K562 (cell line): ENCODE results near the gene TMEM87A. TPM values are rescaled to one million over a fixed set of nuclear protein-coding genes. Genes with fewer than 3 reads are reported as not detected.

Experiments used
- ATAC-seq: fragments of 200-7000 bp; cut with Tn5 transposase; 3 replicates; pipeline ENCODE4 v1.9.1; 2020; ENCODE audit warnings: moderate library complexity
- BruUV-seq: library from RNA; stranded (reverse); fragments of 400-500 nt; replicated peaks from 2 replicates; lab custom pipeline; 2021; lab: Mats Ljungman, UMichigan
- CTCF ChIA-PET: fragments of 300-600 bp; formaldehyde crosslinking; extraction: SDS; loops from one replicate; lab custom pipeline; 2021; ENCODE audit warnings: low intra/inter-chr PET ratio; lab: Yijun Ruan, JAX
- POLR2A ChIA-PET: fragments of 300-600, 350-650 bp; sonication (Branson Sonifier 250); formaldehyde crosslinking; extraction: SDS; loops from one replicate; lab custom pipeline; 2021; ENCODE audit warnings: antibody characterized with exemption, inconsistent platforms; lab: Yijun Ruan, JAX
- DNase-seq, 4 experiments: peaks; one replicate each; pipeline versions ENCODE4 v3.0.0 to v3.0.0-alpha.2; 2011 to 2018; ENCODE audit warnings: low spot score in 3 of 4, mixed read lengths in 3 of 4; ENCODE audit errors: extremely low read depth in 1 of 4
- FAIRE-seq: peaks from 2 replicates; lab custom pipeline; 2011; peaks lifted over from hg19 to GRCh38; lab: Jason Lieb, UNC
- H2AFZ ChIP-seq: 2 replicates; pipeline ENCODE4 v1.6.0; 2011; ENCODE audit warnings: low read depth, low read length, control low read depth, inconsistent platforms
- H3K27ac ChIP-seq: fragments of 200-600 bp; 3 replicates; pipeline ENCODE4 v1.8.0; 2011; ENCODE audit warnings: low read depth, mild to moderate bottlenecking, control low read depth, inconsistent platforms, low read length, moderate library complexity, mixed read lengths; ENCODE audit errors: extremely low read depth
- H3K27me3 ChIP-seq, 2 experiments: fragments of 300-600 bp in 1 of 2; 2 replicates in 1 of 2; 3 replicates in 1 of 2; pipeline versions ENCODE4 v1.6.0 to v1.8.0; 2011; ENCODE audit warnings: inconsistent platforms in 2 of 2, low read length in 2 of 2, mild to moderate bottlenecking in 1 of 2, mixed read lengths in 1 of 2, moderate library complexity in 1 of 2; ENCODE audit not compliant: control insufficient read depth in 2 of 2, insufficient read depth in 2 of 2
- H3K36me3 ChIP-seq: fragments of 300-600 bp; 3 replicates; pipeline ENCODE4 v1.8.0; 2011; ENCODE audit warnings: mild to moderate bottlenecking, low read length, inconsistent platforms; ENCODE audit not compliant: control insufficient read depth, insufficient read depth
- H3K4me1 ChIP-seq, 2 experiments: fragments of 200-600 bp in 1 of 2; replicated peaks in 1 of 2; 2 replicates in 1 of 2; 3 replicates in 1 of 2; pipeline versions ENCODE4 v1.5.1 to v1.8.0; 2011; ENCODE audit warnings: inconsistent platforms in 2 of 2, low read length in 2 of 2, mild to moderate bottlenecking in 1 of 2, mixed read lengths in 1 of 2, moderate library complexity in 1 of 2; ENCODE audit not compliant: control insufficient read depth in 2 of 2, insufficient read depth in 2 of 2
- H3K4me2 ChIP-seq: 2 replicates; pipeline ENCODE4 v1.6.1; 2011; ENCODE audit warnings: low read length, control low read depth, inconsistent platforms, mixed read lengths; ENCODE audit not compliant: insufficient read depth
- H3K4me3 ChIP-seq: fragments of 200-600 bp; sonication (generic), shearing (Covaris generic); 2 replicates; pipeline ENCODE4 v1.5.1; 2016; ENCODE audit warnings: control low read depth, inconsistent platforms
- H3K79me2 ChIP-seq: fragments of 200-600 bp; 3 replicates; pipeline ENCODE4 v1.8.0; 2011; ENCODE audit warnings: low read length, inconsistent platforms; ENCODE audit not compliant: control insufficient read depth, insufficient read depth
- H3K9ac ChIP-seq, 2 experiments: 2 replicates each; pipeline versions ENCODE4 v1.6.0 to v1.6.1; 2011; ENCODE audit warnings: low read depth in 2 of 2, low read length in 2 of 2, control low read depth in 1 of 2, inconsistent platforms in 1 of 2, mild to moderate bottlenecking in 1 of 2, mixed read lengths in 1 of 2; ENCODE audit not compliant: insufficient read depth in 1 of 2
- H3K9me1 ChIP-seq: one replicate; pipeline ENCODE4 v1.6.0; 2011; ENCODE audit warnings: inconsistent platforms, mild to moderate bottlenecking, low read length, moderate library complexity; ENCODE audit not compliant: control insufficient read depth, insufficient read depth
- H3K9me3 ChIP-seq: replicated peaks from 2 replicates; pipeline ENCODE4 v1.5.1; 2011; ENCODE audit warnings: low read depth, low read length, inconsistent platforms; ENCODE audit not compliant: control insufficient read depth, insufficient read depth
- H4K20me1 ChIP-seq: replicated peaks from 2 replicates; pipeline ENCODE4 v1.6.1; 2011; ENCODE audit warnings: low read length, inconsistent platforms, mixed read lengths; ENCODE audit not compliant: control insufficient read depth, insufficient read depth
- BCOR ChIP-seq: fragments of 450-650 bp; IDR thresholded peaks from 2 replicates; pipeline ENCODE4 v1.6.1; 2016
- E2F3 ChIP-seq: fragments of 250-450 bp; sonication (Bioruptor Pico); IDR thresholded peaks from 2 replicates; pipeline ENCODE4 v1.4.0; 2020; ENCODE audit warnings: mild to moderate bottlenecking
- E2F6 ChIP-seq, 2 experiments: IDR thresholded peaks; 2 replicates each; pipeline ENCODE4 v1.6.1; 2011; ENCODE audit warnings: borderline replicate concordance in 1 of 2, control low read depth in 1 of 2, low read depth in 1 of 2, low read length in 1 of 2, mild to moderate bottlenecking in 1 of 2, mixed read lengths in 1 of 2, moderate library complexity in 1 of 2; ENCODE audit not compliant: insufficient read depth in 1 of 2, insufficient read length in 1 of 2, poor library complexity in 1 of 2, severe bottlenecking in 1 of 2; ENCODE audit errors: extremely low read depth in 1 of 2
- EP300 ChIP-seq: IDR thresholded peaks from 2 replicates; pipeline ENCODE4 v1.6.1; 2012; ENCODE audit warnings: low read length, improper control_type of control experiment
- ETV1 ChIP-seq: fragments of 450-650 bp; conservative IDR thresholded peaks from 2 replicates; pipeline ENCODE4 v1.6.1; 2016; ENCODE audit warnings: missing genetic modification characterization, control low read depth, low read depth, missing compliant biosample characterization
- GABPA ChIP-seq: fragments of 200-800 bp; sonication (Bioruptor generic); conservative IDR thresholded peaks from 2 replicates; pipeline ENCODE4 v1.6.1; 2016; ENCODE audit warnings: low read depth, missing genetic modification characterization, missing compliant biosample characterization
- HMG20A ChIP-seq: fragments of 450-650 bp; formaldehyde crosslinking; conservative IDR thresholded peaks from 2 replicates; pipeline ENCODE4 v1.4.0; 2020; ENCODE audit warnings: mild to moderate bottlenecking, mixed read lengths
- HNRNPLL ChIP-seq: fragments of 200-400 bp; formaldehyde crosslinking; IDR thresholded peaks from 2 replicates; pipeline ENCODE4 v1.6.1; 2017; ENCODE audit warnings: low read length, low read depth, mild to moderate bottlenecking; ENCODE audit not compliant: poor library complexity, severe bottlenecking
- NBN ChIP-seq: fragments of 450-650 bp; IDR thresholded peaks from 2 replicates; pipeline ENCODE4 v1.6.1; 2016; ENCODE audit warnings: low read depth, mild to moderate bottlenecking
- PHB ChIP-seq: fragments of 250-450 bp; sonication (Bioruptor Pico); IDR thresholded peaks from 2 replicates; pipeline ENCODE4 v1.5.0; 2021
- PHTF2 ChIP-seq: fragments of 250-450 bp; sonication (Bioruptor Pico); IDR thresholded peaks from 2 replicates; pipeline ENCODE4 v1.5.0; 2021; ENCODE audit warnings: mild to moderate bottlenecking
- SIN3A ChIP-seq, 2 experiments: fragments of 150-350 bp in 1 of 2; IDR thresholded peaks; 2 replicates each; pipeline ENCODE4 v1.6.1; 2011 to 2016; ENCODE audit warnings: borderline replicate concordance in 2 of 2, low read depth in 2 of 2, low read length in 2 of 2, mild to moderate bottlenecking in 2 of 2, moderate library complexity in 2 of 2; ENCODE audit not compliant: control insufficient read depth in 1 of 2
- TAF1 ChIP-seq: IDR thresholded peaks from 2 replicates; pipeline ENCODE4 v1.6.1; 2011; ENCODE audit warnings: mild to moderate bottlenecking, low read length, moderate library complexity; ENCODE audit not compliant: insufficient read depth, control insufficient read depth, severe bottlenecking; ENCODE audit errors: extremely low read depth
- TBL1XR1 ChIP-seq, 2 experiments: IDR thresholded peaks; 2 replicates each; pipeline ENCODE4 v1.6.1; 2012; ENCODE audit warnings: improper control_type of control experiment in 2 of 2, low read length in 2 of 2, mild to moderate bottlenecking in 1 of 2
- ZNF124 ChIP-seq: sonication (generic); formaldehyde crosslinking; IDR thresholded peaks from 2 replicates; pipeline ENCODE4 v1.8.1; 2022; ENCODE audit warnings: missing genetic modification reagents
- ZNF174 ChIP-seq: fragments of 250-450 bp; sonication (Bioruptor Pico); IDR thresholded peaks from 2 replicates; pipeline ENCODE4 v1.4.0; 2020; ENCODE audit warnings: mild to moderate bottlenecking
- ZNF77 ChIP-seq: fragments of 250-450 bp; sonication (Bioruptor Pico); IDR thresholded peaks from 2 replicates; pipeline ENCODE4 v1.5.0; 2020
- WGBS: fragments of 100-300 bp; shearing (Covaris generic); methylation state at CpG from one replicate; pipeline ENCODE4 v1.1.6; 2016; ENCODE audit warnings: low coverage, mixed read lengths; ENCODE audit not compliant: insufficient coverage; ENCODE audit errors: missing lambda C conversion rate; 5-methylcytosine and 5-hydroxymethylcytosine counted together
- in situ Hi-C: fragments of 300-500 bp; cut with MboI; formaldehyde crosslinking; loops from 4 replicates; pipeline ENCODE4 v1.15.0; 2018; ENCODE audit warnings: inconsistent platforms, mixed read lengths
- intact Hi-C: fragments of 100-400 bp; cut with micrococcal nuclease; formaldehyde crosslinking; loops from 2 replicates; pipeline ENCODE4 v1.14.2; 2022
- polyA plus RNA-seq, 8 experiments: library from polyadenylated mRNA; depleted of rRNA in 4 of 8; stranded (reverse) in 5 of 8; unstranded in 3 of 8; fragments of >200 nt; fragmentation: Nextera tagmentation in 2 of 8; fragmentation: Illumina TruSeq in 1 of 8; extraction: Ambion mirVana in 2 of 8; extraction: Trizol in 1 of 8; gene quantifications; 2 replicates each; pipeline versions ENCODE4 v1.2.1 to v1.2.3, GENCODE V29; 2011 to 2014; ENCODE audit warnings: inconsistent platforms in 1 of 8, missing spikeins in 1 of 8
- total RNA-seq, 7 experiments: library from RNA; depleted of rRNA in 6 of 7; stranded (reverse); fragments of >200 nt in 6 of 7; fragmentation: Illumina TruSeq in 2 of 7; extraction: Trizol in 2 of 7; gene quantifications; 2 replicates each; pipeline versions ENCODE4 v1.2.1 to v1.2.3, GENCODE V29; 2011 to 2021; ENCODE audit warnings: low replicate concordance in 1 of 7

The TMEM87A gene
- total and polyA plus RNA-seq, 9 of the 15 experiments (the other 6 are each of a cell fraction or from before 2014, with no cell fraction given): 16.6 to 43.3 (median 29.6) TPM

GRCh38 chr15:42191610-42192346 lies 81.5 kb downstream of the TMEM87A start:
- TF ChIP-seq HNRNPLL (no peak), E2F3 (CRISPR knock-in tag) (no peak), PHB (CRISPR knock-in tag) (no peak), E2F6 (IDR thresholded peaks at IDR 0.05; ENCODE audit: borderline replicate concordance in 1 of 2, extremely low read depth in 1 of 2, insufficient read depth in 1 of 2, insufficient read length in 1 of 2, low read depth in 1 of 2, low read length in 1 of 2, poor library complexity in 1 of 2, severe bottlenecking in 1 of 2) (no peak), TBL1XR1 (IDR thresholded peaks at IDR 0.05; ENCODE audit: low read length in 2 of 2) (no peak), ZNF77 (no peak), EP300 (no peak), ETV1 (tag) (no peak), NBN (no peak), HMG20A (CRISPR knock-in tag) (no peak), ZNF124 (no peak), PHTF2 (no peak), ZNF174 (CRISPR knock-in tag) (no peak), GABPA (tag) (no peak), TAF1 (no peak), BCOR (no peak), SIN3A (IDR thresholded peaks at IDR 0.05; ENCODE audit: borderline replicate concordance in 2 of 2, control insufficient read depth in 1 of 2, low read depth in 2 of 2, low read length in 2 of 2) (no peak)
- TF ChIP-seq, all 486 proteins: peak for 0
- H3K79me2 ChIP-seq: no peaks in the 10 kb centered on the region
- no TSS peak for BruUV-seq
- H3K9ac ChIP-seq: no peak overlapping the region
- ChIA-PET CTCF (no interaction called here), POLR2A (interaction anchor here (0.6 kb wide), 2 partner anchors 238 to 468 kb away, joined by 3 to 4 read pairs; no protein-coding TSS in a partner anchor)
- peaks cover 34% of the 10 kb centered on the region for H3K36me3 ChIP-seq
- no peaks in the 10 kb centered on the region for H3K9me3 ChIP-seq
- no peaks in the 10 kb centered on the region for H3K9me1 ChIP-seq
- no peak overlapping the region for H2AFZ ChIP-seq
- no peak for FAIRE-seq
- no peak overlapping the region for H3K4me2 ChIP-seq
- ATAC-seq: no peak
- WGBS: 74% methylated on average over 8 of the region's 8 CpGs
- intact Hi-C loops: no loop called here
- no peaks in the 10 kb centered on the region for H3K27me3 ChIP-seq
- H3K4me1 ChIP-seq: no peaks in the 10 kb centered on the region
- H3K27ac ChIP-seq: no peak overlapping the region
- in situ Hi-C loops: no loop called here
- no peak for DNase-seq
- no peaks in the 10 kb centered on the region; the same call in 1 of the 2 replicates for H4K20me1 ChIP-seq
- no peak overlapping the region for H3K4me3 ChIP-seq
